Neural cell (in vitro differentiated cells): ENCODE measurements around the gene GFPT2.

Source experiments
- MXI1 ChIP-seq: fragments of 450-650 bp; conservative IDR thresholded peaks from 2 replicates; pipeline ENCODE4 v1.6.1; 2014; ENCODE audit warnings: antibody characterized with exemption, mild to moderate bottlenecking; ENCODE audit not compliant: poor library complexity, severe bottlenecking
- RAD21 ChIP-seq: fragments of 450-650 bp; conservative IDR thresholded peaks from 2 replicates; pipeline ENCODE4 v1.6.1; 2014; ENCODE audit warnings: antibody characterized with exemption, mild to moderate bottlenecking, moderate library complexity
- TAF1 ChIP-seq: IDR thresholded peaks from 2 replicates; pipeline ENCODE4 v1.6.1; 2012; ENCODE audit warnings: low read depth
- TF ChIP-seq, protein P1 (sequence below): fragments of 450-650 bp; IDR thresholded peaks from 2 replicates; pipeline ENCODE4 v1.5.1; 2014; ENCODE audit warnings: antibody characterized with exemption, mild to moderate bottlenecking, moderate library complexity; ENCODE audit not compliant: poor library complexity, severe bottlenecking
- TF ChIP-seq, protein P2 (sequence below): IDR thresholded peaks from 2 replicates; pipeline ENCODE4 v1.6.1; 2012; ENCODE audit warnings: borderline replicate concordance

DNA sequence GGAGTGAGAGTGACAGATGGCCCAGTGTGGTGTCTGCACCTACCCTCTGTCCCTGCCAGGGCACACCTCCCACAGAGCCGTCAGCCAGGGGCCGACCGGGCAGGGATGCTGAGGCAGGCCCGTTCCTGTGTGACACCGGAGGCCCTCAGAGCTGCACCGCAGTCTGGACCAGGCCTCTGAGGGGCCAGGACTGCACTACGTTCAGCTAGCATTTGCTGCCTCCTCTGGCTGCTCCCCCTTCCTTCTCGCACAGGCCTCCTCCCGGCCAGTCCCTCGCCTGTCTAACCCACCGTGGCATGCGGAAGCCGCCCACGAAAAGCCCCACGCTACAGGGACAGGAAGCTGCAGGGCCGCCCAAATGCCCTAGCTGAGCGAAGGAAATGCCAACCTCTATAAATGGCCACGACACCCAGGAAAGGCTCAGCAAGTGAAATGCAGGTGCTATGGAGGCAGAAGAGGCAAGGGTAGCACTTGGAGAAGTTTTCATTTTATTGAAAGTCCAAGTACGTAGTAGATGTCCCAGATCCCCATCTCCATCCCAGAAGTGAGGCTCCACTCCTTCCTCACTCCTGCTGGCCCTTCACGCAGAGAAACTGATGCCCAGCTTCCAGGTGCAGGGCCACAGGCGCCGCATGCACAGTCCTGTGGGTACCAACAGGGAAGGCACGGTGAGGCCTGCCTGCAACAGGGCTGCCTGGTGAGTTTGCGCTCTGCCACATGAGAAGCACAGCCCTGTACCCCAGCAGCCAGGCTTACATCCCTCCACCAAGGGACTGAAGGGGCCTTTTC lies 99.9 kb downstream of the GFPT2 start:
- TF ChIP-seq, protein P1, sequence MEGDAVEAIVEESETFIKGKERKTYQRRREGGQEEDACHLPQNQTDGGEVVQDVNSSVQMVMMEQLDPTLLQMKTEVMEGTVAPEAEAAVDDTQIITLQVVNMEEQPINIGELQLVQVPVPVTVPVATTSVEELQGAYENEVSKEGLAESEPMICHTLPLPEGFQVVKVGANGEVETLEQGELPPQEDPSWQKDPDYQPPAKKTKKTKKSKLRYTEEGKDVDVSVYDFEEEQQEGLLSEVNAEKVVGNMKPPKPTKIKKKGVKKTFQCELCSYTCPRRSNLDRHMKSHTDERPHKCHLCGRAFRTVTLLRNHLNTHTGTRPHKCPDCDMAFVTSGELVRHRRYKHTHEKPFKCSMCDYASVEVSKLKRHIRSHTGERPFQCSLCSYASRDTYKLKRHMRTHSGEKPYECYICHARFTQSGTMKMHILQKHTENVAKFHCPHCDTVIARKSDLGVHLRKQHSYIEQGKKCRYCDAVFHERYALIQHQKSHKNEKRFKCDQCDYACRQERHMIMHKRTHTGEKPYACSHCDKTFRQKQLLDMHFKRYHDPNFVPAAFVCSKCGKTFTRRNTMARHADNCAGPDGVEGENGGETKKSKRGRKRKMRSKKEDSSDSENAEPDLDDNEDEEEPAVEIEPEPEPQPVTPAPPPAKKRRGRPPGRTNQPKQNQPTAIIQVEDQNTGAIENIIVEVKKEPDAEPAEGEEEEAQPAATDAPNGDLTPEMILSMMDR = no peak
- TF ChIP-seq, protein P2, sequence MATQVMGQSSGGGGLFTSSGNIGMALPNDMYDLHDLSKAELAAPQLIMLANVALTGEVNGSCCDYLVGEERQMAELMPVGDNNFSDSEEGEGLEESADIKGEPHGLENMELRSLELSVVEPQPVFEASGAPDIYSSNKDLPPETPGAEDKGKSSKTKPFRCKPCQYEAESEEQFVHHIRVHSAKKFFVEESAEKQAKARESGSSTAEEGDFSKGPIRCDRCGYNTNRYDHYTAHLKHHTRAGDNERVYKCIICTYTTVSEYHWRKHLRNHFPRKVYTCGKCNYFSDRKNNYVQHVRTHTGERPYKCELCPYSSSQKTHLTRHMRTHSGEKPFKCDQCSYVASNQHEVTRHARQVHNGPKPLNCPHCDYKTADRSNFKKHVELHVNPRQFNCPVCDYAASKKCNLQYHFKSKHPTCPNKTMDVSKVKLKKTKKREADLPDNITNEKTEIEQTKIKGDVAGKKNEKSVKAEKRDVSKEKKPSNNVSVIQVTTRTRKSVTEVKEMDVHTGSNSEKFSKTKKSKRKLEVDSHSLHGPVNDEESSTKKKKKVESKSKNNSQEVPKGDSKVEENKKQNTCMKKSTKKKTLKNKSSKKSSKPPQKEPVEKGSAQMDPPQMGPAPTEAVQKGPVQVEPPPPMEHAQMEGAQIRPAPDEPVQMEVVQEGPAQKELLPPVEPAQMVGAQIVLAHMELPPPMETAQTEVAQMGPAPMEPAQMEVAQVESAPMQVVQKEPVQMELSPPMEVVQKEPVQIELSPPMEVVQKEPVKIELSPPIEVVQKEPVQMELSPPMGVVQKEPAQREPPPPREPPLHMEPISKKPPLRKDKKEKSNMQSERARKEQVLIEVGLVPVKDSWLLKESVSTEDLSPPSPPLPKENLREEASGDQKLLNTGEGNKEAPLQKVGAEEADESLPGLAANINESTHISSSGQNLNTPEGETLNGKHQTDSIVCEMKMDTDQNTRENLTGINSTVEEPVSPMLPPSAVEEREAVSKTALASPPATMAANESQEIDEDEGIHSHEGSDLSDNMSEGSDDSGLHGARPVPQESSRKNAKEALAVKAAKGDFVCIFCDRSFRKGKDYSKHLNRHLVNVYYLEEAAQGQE = no peak
- TF ChIP-seq RAD21 (no peak), MXI1 (no peak), TAF1 (no peak)
